Transverse colon (tissue), 3 donors: ENCODE results near the gene RPL26.

Experiments used
- POLR2A ChIP-seq: fragments of 450-650 bp; IDR thresholded peaks from one replicate; pipeline ENCODE4 v1.6.1; 2016; ENCODE audit warnings: antibody characterized with exemption, mild to moderate bottlenecking, moderate library complexity
- POLR2AphosphoS5 ChIP-seq, 3 donors: sonication (generic); formaldehyde crosslinking; IDR thresholded peaks; one replicate each; pipeline ENCODE4 v1.6.1; 2016; ENCODE audit warnings: antibody characterized with exemption in 3 of 3

DNA sequence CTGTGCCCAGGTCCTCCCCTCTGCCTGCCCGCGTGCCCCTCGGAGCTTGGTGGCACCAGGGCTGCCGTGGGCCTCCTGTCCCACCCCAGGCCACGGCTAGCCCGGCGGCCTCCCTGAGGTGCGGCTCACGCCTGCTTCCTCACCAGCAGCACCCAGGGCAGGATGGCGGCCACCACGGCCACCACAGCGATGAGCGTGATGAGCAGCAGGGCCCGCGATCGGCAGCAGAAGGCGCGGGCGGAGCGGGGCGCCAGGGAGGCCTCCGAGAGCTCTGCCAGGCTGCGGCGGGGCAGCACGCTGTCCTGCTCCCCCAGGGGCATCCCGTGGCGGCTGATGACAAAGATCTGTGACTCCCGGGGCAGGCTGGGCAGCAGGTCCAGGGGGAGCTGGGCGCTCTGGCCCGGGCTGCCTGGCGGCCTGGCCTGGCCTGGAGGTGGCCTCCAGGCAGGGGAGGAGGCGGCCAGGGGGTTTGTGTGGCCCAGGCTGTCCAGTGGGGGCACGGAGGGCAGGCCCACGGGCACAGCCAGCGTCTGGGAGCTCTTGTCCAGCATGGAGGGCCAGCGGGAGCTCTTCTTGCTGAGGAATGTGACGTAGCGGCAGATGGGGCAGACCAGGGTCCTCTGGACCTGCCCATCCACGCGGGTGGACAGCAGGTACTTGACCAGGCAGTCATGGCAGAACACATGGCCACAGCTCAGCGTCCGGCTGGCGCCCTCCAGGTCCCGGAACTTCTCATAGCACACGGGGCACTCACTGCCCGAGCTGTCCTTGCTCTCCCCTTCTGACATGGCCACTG is 9.9 kb upstream of the RPL26 start:
- TF ChIP-seq POLR2A (no peak), POLR2AphosphoS5 (IDR thresholded peaks at IDR 0.05) (no peak)
